K562 (cell line): ENCODE data around the gene ADCY5. TPM values are rescaled to one million over a fixed set of nuclear protein-coding genes. Genes with fewer than 3 reads are reported as not detected.

Source experiments
- ATAC-seq: fragments of 200-7000 bp; cut with Tn5 transposase; 3 replicates; pipeline ENCODE4 v1.9.1; 2020; ENCODE audit warnings: moderate library complexity
- BruUV-seq: library from RNA; stranded (reverse); fragments of 400-500 nt; replicated peaks from 2 replicates; lab custom pipeline; 2021; lab: Mats Ljungman, UMichigan
- CTCF ChIA-PET: fragments of 300-600 bp; formaldehyde crosslinking; extraction: SDS; loops from one replicate; lab custom pipeline; 2021; ENCODE audit warnings: low intra/inter-chr PET ratio; lab: Yijun Ruan, JAX
- POLR2A ChIA-PET: fragments of 300-600, 350-650 bp; sonication (Branson Sonifier 250); formaldehyde crosslinking; extraction: SDS; loops from one replicate; lab custom pipeline; 2021; ENCODE audit warnings: antibody characterized with exemption, inconsistent platforms; lab: Yijun Ruan, JAX
- DNase-seq, 4 experiments: peaks; one replicate each; pipeline versions ENCODE4 v3.0.0 to v3.0.0-alpha.2; 2011 to 2018; ENCODE audit warnings: low spot score in 3 of 4, mixed read lengths in 3 of 4; ENCODE audit errors: extremely low read depth in 1 of 4
- FAIRE-seq: peaks from 2 replicates; lab custom pipeline; 2011; peaks lifted over from hg19 to GRCh38; lab: Jason Lieb, UNC
- H2AFZ ChIP-seq: 2 replicates; pipeline ENCODE4 v1.6.0; 2011; ENCODE audit warnings: low read depth, low read length, control low read depth, inconsistent platforms
- H3K27ac ChIP-seq: fragments of 200-600 bp; 3 replicates; pipeline ENCODE4 v1.8.0; 2011; ENCODE audit warnings: low read depth, mild to moderate bottlenecking, control low read depth, inconsistent platforms, low read length, moderate library complexity, mixed read lengths; ENCODE audit errors: extremely low read depth
- H3K27me3 ChIP-seq, 2 experiments: fragments of 300-600 bp in 1 of 2; 2 replicates in 1 of 2; 3 replicates in 1 of 2; pipeline versions ENCODE4 v1.6.0 to v1.8.0; 2011; ENCODE audit warnings: inconsistent platforms in 2 of 2, low read length in 2 of 2, mild to moderate bottlenecking in 1 of 2, mixed read lengths in 1 of 2, moderate library complexity in 1 of 2; ENCODE audit not compliant: control insufficient read depth in 2 of 2, insufficient read depth in 2 of 2
- H3K36me3 ChIP-seq: fragments of 300-600 bp; 3 replicates; pipeline ENCODE4 v1.8.0; 2011; ENCODE audit warnings: mild to moderate bottlenecking, low read length, inconsistent platforms; ENCODE audit not compliant: control insufficient read depth, insufficient read depth
- H3K4me1 ChIP-seq, 2 experiments: fragments of 200-600 bp in 1 of 2; replicated peaks in 1 of 2; 2 replicates in 1 of 2; 3 replicates in 1 of 2; pipeline versions ENCODE4 v1.5.1 to v1.8.0; 2011; ENCODE audit warnings: inconsistent platforms in 2 of 2, low read length in 2 of 2, mild to moderate bottlenecking in 1 of 2, mixed read lengths in 1 of 2, moderate library complexity in 1 of 2; ENCODE audit not compliant: control insufficient read depth in 2 of 2, insufficient read depth in 2 of 2
- H3K4me2 ChIP-seq: 2 replicates; pipeline ENCODE4 v1.6.1; 2011; ENCODE audit warnings: low read length, control low read depth, inconsistent platforms, mixed read lengths; ENCODE audit not compliant: insufficient read depth
- H3K4me3 ChIP-seq: fragments of 200-600 bp; sonication (generic), shearing (Covaris generic); 2 replicates; pipeline ENCODE4 v1.5.1; 2016; ENCODE audit warnings: control low read depth, inconsistent platforms
- H3K79me2 ChIP-seq: fragments of 200-600 bp; 3 replicates; pipeline ENCODE4 v1.8.0; 2011; ENCODE audit warnings: low read length, inconsistent platforms; ENCODE audit not compliant: control insufficient read depth, insufficient read depth
- H3K9ac ChIP-seq, 2 experiments: 2 replicates each; pipeline versions ENCODE4 v1.6.0 to v1.6.1; 2011; ENCODE audit warnings: low read depth in 2 of 2, low read length in 2 of 2, control low read depth in 1 of 2, inconsistent platforms in 1 of 2, mild to moderate bottlenecking in 1 of 2, mixed read lengths in 1 of 2; ENCODE audit not compliant: insufficient read depth in 1 of 2
- H3K9me1 ChIP-seq: one replicate; pipeline ENCODE4 v1.6.0; 2011; ENCODE audit warnings: inconsistent platforms, mild to moderate bottlenecking, low read length, moderate library complexity; ENCODE audit not compliant: control insufficient read depth, insufficient read depth
- H3K9me3 ChIP-seq: replicated peaks from 2 replicates; pipeline ENCODE4 v1.5.1; 2011; ENCODE audit warnings: low read depth, low read length, inconsistent platforms; ENCODE audit not compliant: control insufficient read depth, insufficient read depth
- H4K20me1 ChIP-seq: replicated peaks from 2 replicates; pipeline ENCODE4 v1.6.1; 2011; ENCODE audit warnings: low read length, inconsistent platforms, mixed read lengths; ENCODE audit not compliant: control insufficient read depth, insufficient read depth
- ARID2 ChIP-seq: fragments of 450-650 bp; IDR thresholded peaks from 2 replicates; pipeline ENCODE4 v1.6.1; 2017; ENCODE audit warnings: antibody characterized with exemption, mild to moderate bottlenecking
- CCNT2 ChIP-seq: IDR thresholded peaks from 2 replicates; pipeline ENCODE4 v1.6.1; 2011; ENCODE audit warnings: borderline replicate concordance, low read depth, mild to moderate bottlenecking, moderate library complexity, mixed read lengths, low read length; ENCODE audit not compliant: insufficient read length; ENCODE audit errors: extremely low read depth
- COPS2 ChIP-seq: fragments of 450-650 bp; conservative IDR thresholded peaks from 2 replicates; pipeline ENCODE4 v1.6.1; 2016; ENCODE audit warnings: mild to moderate bottlenecking, moderate library complexity
- GABPA ChIP-seq: fragments of 200-800 bp; sonication (Bioruptor generic); conservative IDR thresholded peaks from 2 replicates; pipeline ENCODE4 v1.6.1; 2016; ENCODE audit warnings: low read depth, missing genetic modification characterization, missing compliant biosample characterization
- IFI16 ChIP-seq: fragments of 250-450 bp; sonication (Bioruptor Pico); IDR thresholded peaks from 2 replicates; pipeline ENCODE4 v2.1.2; 2022; ENCODE audit warnings: mild to moderate bottlenecking, inconsistent platforms
- ILK ChIP-seq: fragments of 450-650 bp; IDR thresholded peaks from 2 replicates; pipeline ENCODE4 v1.6.1; 2016; ENCODE audit warnings: missing genetic modification characterization, low read depth, mild to moderate bottlenecking, missing compliant biosample characterization, moderate library complexity, borderline replicate concordance
- KDM5B ChIP-seq: fragments of 200-600 bp; sonication (generic); IDR thresholded peaks from 2 replicates; pipeline ENCODE4 v1.6.1; 2012; ENCODE audit warnings: low read depth, mild to moderate bottlenecking, moderate library complexity, low read length, control low read depth, inconsistent platforms; ENCODE audit not compliant: insufficient replicate concordance
- MAZ ChIP-seq, 2 experiments: fragments of 450-650 bp in 1 of 2; sonication (generic) in 1 of 2; formaldehyde crosslinking; IDR thresholded peaks in 1 of 2; conservative IDR thresholded peaks in 1 of 2; 2 replicates each; pipeline versions ENCODE4 v1.4.0 to v1.5.0; 2020; ENCODE audit warnings: mild to moderate bottlenecking in 1 of 2, missing genetic modification reagents in 1 of 2
- MXD1 ChIP-seq: fragments of 250-450 bp; sonication (Bioruptor Pico); IDR thresholded peaks from 2 replicates; pipeline ENCODE4 v1.8.0; 2021; ENCODE audit warnings: borderline replicate concordance, mild to moderate bottlenecking, moderate library complexity; ENCODE audit not compliant: poor library complexity, severe bottlenecking
- MYC ChIP-seq, 2 experiments: fragments of 250-450 bp in 1 of 2; sonication (Bioruptor Pico) in 1 of 2; IDR thresholded peaks; 2 replicates each; pipeline versions ENCODE4 v1.5.1 to v1.6.1; 2012 to 2021; ENCODE audit warnings: low read depth in 2 of 2, borderline replicate concordance in 1 of 2, improper control_type of control experiment in 1 of 2, low read length in 1 of 2, mild to moderate bottlenecking in 1 of 2, moderate library complexity in 1 of 2
- RBM15 ChIP-seq: fragments of 200-400 bp; formaldehyde crosslinking; IDR thresholded peaks from 2 replicates; pipeline ENCODE4 v1.6.1; 2018; ENCODE audit warnings: mild to moderate bottlenecking, low read length, moderate library complexity; ENCODE audit not compliant: insufficient read depth
- SMARCE1 ChIP-seq: fragments of 450-650 bp; IDR thresholded peaks from 2 replicates; pipeline ENCODE4 v1.7.1; 2016; ENCODE audit warnings: mild to moderate bottlenecking
- TEAD2 ChIP-seq: fragments of 450-650 bp; IDR thresholded peaks from 2 replicates; pipeline ENCODE4 v1.6.1; 2016; ENCODE audit warnings: missing genetic modification characterization, control low read depth, missing compliant biosample characterization
- ZBTB5 ChIP-seq: fragments of 450-650 bp; IDR thresholded peaks from 2 replicates; pipeline ENCODE4 v1.6.1; 2017; ENCODE audit warnings: antibody characterized with exemption
- ZNF165 ChIP-seq: fragments of 250-450 bp; sonication (Bioruptor Pico); IDR thresholded peaks from 2 replicates; pipeline ENCODE4 v1.4.0; 2020; ENCODE audit warnings: borderline replicate concordance
- ZNF778 ChIP-seq: fragments of 450-650 bp; formaldehyde crosslinking; IDR thresholded peaks from 2 replicates; pipeline ENCODE4 v1.4.0; 2020; ENCODE audit warnings: mild to moderate bottlenecking, moderate library complexity
- WGBS: fragments of 100-300 bp; shearing (Covaris generic); methylation state at CpG from one replicate; pipeline ENCODE4 v1.1.6; 2016; ENCODE audit warnings: low coverage, mixed read lengths; ENCODE audit not compliant: insufficient coverage; ENCODE audit errors: missing lambda C conversion rate; 5-methylcytosine and 5-hydroxymethylcytosine counted together
- in situ Hi-C: fragments of 300-500 bp; cut with MboI; formaldehyde crosslinking; loops from 4 replicates; pipeline ENCODE4 v1.15.0; 2018; ENCODE audit warnings: inconsistent platforms, mixed read lengths
- intact Hi-C: fragments of 100-400 bp; cut with micrococcal nuclease; formaldehyde crosslinking; loops from 2 replicates; pipeline ENCODE4 v1.14.2; 2022
- polyA plus RNA-seq, 8 experiments: library from polyadenylated mRNA; depleted of rRNA in 4 of 8; stranded (reverse) in 5 of 8; unstranded in 3 of 8; fragments of >200 nt; fragmentation: Nextera tagmentation in 2 of 8; fragmentation: Illumina TruSeq in 1 of 8; extraction: Ambion mirVana in 2 of 8; extraction: Trizol in 1 of 8; gene quantifications; 2 replicates each; pipeline versions ENCODE4 v1.2.1 to v1.2.3, GENCODE V29; 2011 to 2014; ENCODE audit warnings: inconsistent platforms in 1 of 8, missing spikeins in 1 of 8
- total RNA-seq, 7 experiments: library from RNA; depleted of rRNA in 6 of 7; stranded (reverse); fragments of >200 nt in 6 of 7; fragmentation: Illumina TruSeq in 2 of 7; extraction: Trizol in 2 of 7; gene quantifications; 2 replicates each; pipeline versions ENCODE4 v1.2.1 to v1.2.3, GENCODE V29; 2011 to 2021; ENCODE audit warnings: low replicate concordance in 1 of 7
- TF ChIP-seq, protein P1 (sequence below): fragments of 450-650 bp; formaldehyde crosslinking; IDR thresholded peaks from 2 replicates; pipeline ENCODE4 v1.4.0; 2022; ENCODE audit warnings: missing genetic modification characterization
- TF ChIP-seq, protein P2 (sequence below): fragments of 450-650 bp; IDR thresholded peaks from 2 replicates; pipeline ENCODE4 v1.6.1; 2016; ENCODE audit warnings: low read depth, mild to moderate bottlenecking, moderate library complexity

Gene ADCY5
- total and polyA plus RNA-seq, 9 of the 15 experiments (the other 6 are each of a cell fraction or from before 2014, with no cell fraction given): under 0.01 TPM; not detected in 8

GRCh38 chr3:123290962-123291361 is 157.9 kb downstream of the ADCY5 start:
- under 1% methylated on average over 23 of the region's 23 CpGs for WGBS
- Histone ChIP-seq H3K4me1 (no peaks in the 10 kb centered on the region; a peak in 1 of 5 replicates), H3K9me1 (no peaks in the 10 kb centered on the region), H3K4me3 (no peak overlapping the region), H3K9ac (no peak overlapping the region), H3K27me3 (peaks cover 0 to 69% of the 10 kb centered on the region in 2 experiments; a peak in 3 of 5 replicates), H3K79me2 (no peaks in the 10 kb centered on the region), H3K9me3 (no peaks in the 10 kb centered on the region), H2AFZ (no peak overlapping the region), H3K36me3 (no peaks in the 10 kb centered on the region), H3K27ac (no peak overlapping the region), H3K4me2 (no peak overlapping the region), H4K20me1 (peaks cover 8% of the 10 kb centered on the region; the same call in 1 of the 2 replicates)
- DNase-seq (no peak), ATAC-seq (no peak), FAIRE-seq (no peak)
- BruUV-seq: no TSS peak
- ChIA-PET POLR2A (interaction anchor here (0.7 to 0.9 kb wide), 2 partner anchors 9 to 15 kb away, joined by 3 read pairs; no protein-coding TSS in a partner anchor), CTCF (no interaction called here)
- TF ChIP-seq ARID2: no peak
- TF ChIP-seq, protein P1, sequence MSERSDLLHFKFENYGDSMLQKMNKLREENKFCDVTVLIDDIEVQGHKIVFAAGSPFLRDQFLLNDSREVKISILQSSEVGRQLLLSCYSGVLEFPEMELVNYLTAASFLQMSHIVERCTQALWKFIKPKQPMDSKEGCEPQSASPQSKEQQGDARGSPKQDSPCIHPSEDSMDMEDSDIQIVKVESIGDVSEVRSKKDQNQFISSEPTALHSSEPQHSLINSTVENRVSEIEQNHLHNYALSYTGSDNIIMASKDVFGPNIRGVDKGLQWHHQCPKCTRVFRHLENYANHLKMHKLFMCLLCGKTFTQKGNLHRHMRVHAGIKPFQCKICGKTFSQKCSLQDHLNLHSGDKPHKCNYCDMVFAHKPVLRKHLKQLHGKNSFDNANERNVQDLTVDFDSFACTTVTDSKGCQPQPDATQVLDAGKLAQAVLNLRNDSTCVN (CRISPR knock-in tag): no peak
- no peak for TF ChIP-seq MXD1 (CRISPR knock-in tag)
- no peak for TF ChIP-seq GABPA
- no peak for TF ChIP-seq COPS2
- TF ChIP-seq MAZ (CRISPR knock-in tag; conservative IDR thresholded peaks at IDR 0.05 in 1 of 2, IDR thresholded peaks at IDR 0.05 in 1 of 2): no peak
- no peak for TF ChIP-seq KDM5B
- TF ChIP-seq CCNT2: no peak
- TF ChIP-seq, protein P2, sequence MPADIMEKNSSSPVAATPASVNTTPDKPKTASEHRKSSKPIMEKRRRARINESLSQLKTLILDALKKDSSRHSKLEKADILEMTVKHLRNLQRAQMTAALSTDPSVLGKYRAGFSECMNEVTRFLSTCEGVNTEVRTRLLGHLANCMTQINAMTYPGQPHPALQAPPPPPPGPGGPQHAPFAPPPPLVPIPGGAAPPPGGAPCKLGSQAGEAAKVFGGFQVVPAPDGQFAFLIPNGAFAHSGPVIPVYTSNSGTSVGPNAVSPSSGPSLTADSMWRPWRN: no peak
- TF ChIP-seq TEAD2: no peak
- no peak for TF ChIP-seq ZBTB5
- TF ChIP-seq MYC (IDR thresholded peaks at IDR 0.05; ENCODE audit: low read depth, low read length): no peak
- TF ChIP-seq MYC (CRISPR knock-in tag; IDR thresholded peaks at IDR 0.05; ENCODE audit: borderline replicate concordance, low read depth): no peak
- TF ChIP-seq ZNF165 (CRISPR knock-in tag): no peak
- TF ChIP-seq IFI16 (CRISPR knock-in tag): no peak
- no peak for TF ChIP-seq RBM15
- no peak for TF ChIP-seq SMARCE1
- TF ChIP-seq ZNF778: no peak
- no peak for TF ChIP-seq ILK (tag)
- in situ Hi-C loops (no loop called here), intact Hi-C loops (no loop called here)
